ENCODE data around the gene PTPRE.

Gene PTPRE

DNA sequence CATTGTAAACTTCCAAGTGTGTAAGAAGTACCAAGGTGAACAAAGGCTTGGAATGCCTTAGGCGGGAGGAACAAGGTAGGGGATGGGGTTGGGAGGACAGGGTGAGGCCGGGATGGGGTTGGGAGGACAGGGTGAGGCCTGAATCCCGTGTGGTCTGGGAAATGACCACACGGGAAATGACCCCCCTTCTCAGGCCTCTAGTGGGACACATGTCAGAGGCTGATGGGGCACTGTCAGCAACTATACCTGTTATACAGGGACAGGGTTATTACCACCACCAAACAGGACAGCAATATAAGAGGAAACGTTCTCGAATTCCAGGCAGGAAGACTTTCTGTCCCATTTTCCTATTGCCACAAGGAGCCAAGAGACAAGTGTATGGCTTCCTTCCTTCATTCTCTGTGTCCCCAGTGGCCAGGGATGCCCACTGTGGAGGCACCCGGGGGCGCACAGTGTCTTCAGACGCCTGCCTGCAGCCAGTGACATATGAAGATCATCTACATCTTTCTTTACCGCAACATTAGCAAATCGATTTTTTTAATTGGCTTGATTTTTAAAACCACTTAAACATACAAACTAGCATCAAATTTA is 218.0 kb downstream of the PTPRE start:
- H3K27me3 ChIP-seq (ENCODE audit: insufficient read depth, low read depth) = no peaks in the 10 kb centered on the region
- TF ChIP-seq, protein P1, sequence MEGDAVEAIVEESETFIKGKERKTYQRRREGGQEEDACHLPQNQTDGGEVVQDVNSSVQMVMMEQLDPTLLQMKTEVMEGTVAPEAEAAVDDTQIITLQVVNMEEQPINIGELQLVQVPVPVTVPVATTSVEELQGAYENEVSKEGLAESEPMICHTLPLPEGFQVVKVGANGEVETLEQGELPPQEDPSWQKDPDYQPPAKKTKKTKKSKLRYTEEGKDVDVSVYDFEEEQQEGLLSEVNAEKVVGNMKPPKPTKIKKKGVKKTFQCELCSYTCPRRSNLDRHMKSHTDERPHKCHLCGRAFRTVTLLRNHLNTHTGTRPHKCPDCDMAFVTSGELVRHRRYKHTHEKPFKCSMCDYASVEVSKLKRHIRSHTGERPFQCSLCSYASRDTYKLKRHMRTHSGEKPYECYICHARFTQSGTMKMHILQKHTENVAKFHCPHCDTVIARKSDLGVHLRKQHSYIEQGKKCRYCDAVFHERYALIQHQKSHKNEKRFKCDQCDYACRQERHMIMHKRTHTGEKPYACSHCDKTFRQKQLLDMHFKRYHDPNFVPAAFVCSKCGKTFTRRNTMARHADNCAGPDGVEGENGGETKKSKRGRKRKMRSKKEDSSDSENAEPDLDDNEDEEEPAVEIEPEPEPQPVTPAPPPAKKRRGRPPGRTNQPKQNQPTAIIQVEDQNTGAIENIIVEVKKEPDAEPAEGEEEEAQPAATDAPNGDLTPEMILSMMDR (conservative IDR thresholded peaks at IDR 0.05; ENCODE audit: low read depth, low read length) = no peak
- peaks cover 16% of the 10 kb centered on the region for H4K20me1 ChIP-seq (ENCODE audit: insufficient read depth)
- peaks cover 8% of the 10 kb centered on the region; the same call in 1 of the 2 replicates for H3K36me3 ChIP-seq (ENCODE audit: insufficient read depth)
- H3K27ac ChIP-seq = peak overlapping the region; percentile 60
- peaks cover 58% of the 10 kb centered on the region for H3K79me2 ChIP-seq (ENCODE audit: insufficient read depth, low read depth)
- peaks cover 36% of the 10 kb centered on the region for H3K4me1 ChIP-seq (ENCODE audit: low read depth, poor library complexity, severe bottlenecking)
- no peak overlapping the region for H2AFZ ChIP-seq (ENCODE audit: low read depth)
- peak overlapping the region; percentile 70 for H3K4me2 ChIP-seq
- H3K4me3 ChIP-seq (IDR thresholded peaks at IDR 0.05; ENCODE audit: insufficient read depth, low read depth, low read length) = no peak overlapping the region
- H3K9ac ChIP-seq = peak overlapping the region; percentile 88

DNA sequence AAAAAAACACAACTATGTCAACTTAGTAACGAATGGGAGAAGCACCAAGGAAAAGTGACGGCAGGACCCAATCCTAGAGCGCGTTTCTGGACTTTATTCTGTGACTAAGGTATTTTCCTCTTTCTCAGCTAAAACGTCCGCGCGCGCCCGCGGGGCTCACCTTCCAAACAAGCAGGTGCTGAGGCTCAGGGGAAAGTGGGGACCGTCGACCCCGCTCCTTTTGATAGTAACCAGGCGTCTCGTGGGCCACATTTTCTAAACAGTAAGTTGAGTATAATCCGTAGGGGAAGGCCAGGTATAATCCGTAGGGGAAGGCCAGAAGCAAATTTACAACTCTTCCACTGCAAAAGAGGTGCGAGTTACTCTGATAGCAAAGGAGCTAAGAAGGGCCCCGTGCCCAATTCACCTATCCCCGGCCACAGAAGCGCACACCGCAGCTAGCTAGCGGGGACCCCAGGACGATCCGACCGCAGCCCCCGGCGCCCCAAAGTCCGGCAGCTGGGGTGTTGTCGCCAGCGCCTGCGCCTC is 218.6 kb downstream of the PTPRE start:
- H3K79me2 ChIP-seq (ENCODE audit: insufficient read depth, low read depth) = peaks cover 53% of the 10 kb centered on the region
- no peaks in the 10 kb centered on the region for H3K27me3 ChIP-seq (ENCODE audit: insufficient read depth, low read depth)
- H4K20me1 ChIP-seq (ENCODE audit: insufficient read depth) = peaks cover 16% of the 10 kb centered on the region
- H3K9ac ChIP-seq = peak overlapping the region; percentile 88
- H3K27ac ChIP-seq = peak overlapping the region; percentile 60
- no peak overlapping the region for H2AFZ ChIP-seq (ENCODE audit: low read depth)
- 0 out of 2 replicates have a peak, but pooled peaks cover 8% of the 10 kb centered on the region for H3K36me3 ChIP-seq (ENCODE audit: insufficient read depth)
- peak overlapping the region; percentile 70 for H3K4me2 ChIP-seq
- TF ChIP-seq, protein P1 (conservative IDR thresholded peaks at IDR 0.05; ENCODE audit: low read depth, low read length) = no peak
- no peak overlapping the region for H3K4me3 ChIP-seq (IDR thresholded peaks at IDR 0.05; ENCODE audit: insufficient read depth, low read depth, low read length)
- H3K4me1 ChIP-seq (ENCODE audit: low read depth, poor library complexity, severe bottlenecking) = peaks cover 36% of the 10 kb centered on the region

DNA sequence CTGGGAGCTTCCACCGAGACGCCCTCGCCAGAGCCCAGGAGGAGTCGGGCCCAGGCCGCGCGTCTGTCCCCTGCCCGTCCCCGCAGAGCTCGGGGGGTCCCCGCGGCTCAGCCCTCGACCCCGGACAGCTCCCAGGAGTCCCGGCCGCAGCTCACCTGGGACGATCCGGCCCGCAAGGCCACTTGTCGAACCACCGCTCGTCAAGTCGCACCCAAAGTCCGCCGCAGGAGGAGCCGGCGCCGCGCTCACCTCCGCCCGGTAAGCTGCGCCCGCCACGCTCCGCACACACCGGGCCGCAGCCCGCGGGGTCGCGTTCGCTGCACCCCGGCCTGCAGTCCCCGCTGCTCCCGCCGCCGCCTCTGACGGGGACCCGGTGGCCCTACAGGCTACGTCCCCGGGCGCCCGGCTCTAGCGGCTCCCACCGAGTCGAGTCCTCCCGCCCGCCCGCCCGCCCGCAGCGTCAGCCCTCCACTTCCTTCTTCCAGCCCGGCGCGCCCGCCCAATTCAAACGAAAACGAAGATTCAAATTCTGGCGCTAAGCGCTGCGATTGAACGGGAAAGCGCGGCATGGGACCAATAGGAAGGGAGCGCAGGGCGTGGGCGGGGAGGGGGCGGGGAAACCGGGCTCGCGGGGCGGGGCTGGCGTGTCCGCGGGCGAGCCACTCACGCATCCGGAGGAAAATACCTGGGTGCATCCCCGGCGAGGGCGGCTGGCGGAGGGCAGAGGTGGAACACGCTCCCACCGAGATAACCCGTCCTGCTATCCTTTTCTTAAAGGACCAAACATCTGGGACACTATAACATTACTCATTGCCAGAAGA is 219.3 kb downstream of the PTPRE start, which contains the start of gene MKI67:
Gene MKI67, minus strand, starts transcription at position 480 of the 821 bp plus-strand sequence. CDS start 756 bp downstream, outside the sequence.
- TF ChIP-seq, protein P1 (conservative IDR thresholded peaks at IDR 0.05; ENCODE audit: low read depth, low read length) = no peak
- Histone ChIP-seq H3K36me3 (ENCODE audit: insufficient read depth) (0 out of 2 replicates have a peak, but pooled peaks cover 8% of the 10 kb centered on the region), H3K79me2 (ENCODE audit: insufficient read depth, low read depth) (peaks cover 46% of the 10 kb centered on the region), H3K4me3 (IDR thresholded peaks at IDR 0.05; ENCODE audit: insufficient read depth, low read depth, low read length) (no peak within 1 kb of the TSS), H3K4me1 (ENCODE audit: low read depth, poor library complexity, severe bottlenecking) (peaks cover 36% of the 10 kb centered on the region), H3K9ac (peak within 1 kb of the TSS; percentile 88), H3K27ac (peak within 1 kb of the TSS; percentile 62), H4K20me1 (ENCODE audit: insufficient read depth) (peaks cover 16% of the 10 kb centered on the region), H2AFZ (ENCODE audit: low read depth) (peak within 1 kb of the TSS; percentile 97), H3K4me2 (peak within 1 kb of the TSS; percentile 82), H3K27me3 (ENCODE audit: insufficient read depth, low read depth) (no peaks in the 10 kb centered on the region)

DNA sequence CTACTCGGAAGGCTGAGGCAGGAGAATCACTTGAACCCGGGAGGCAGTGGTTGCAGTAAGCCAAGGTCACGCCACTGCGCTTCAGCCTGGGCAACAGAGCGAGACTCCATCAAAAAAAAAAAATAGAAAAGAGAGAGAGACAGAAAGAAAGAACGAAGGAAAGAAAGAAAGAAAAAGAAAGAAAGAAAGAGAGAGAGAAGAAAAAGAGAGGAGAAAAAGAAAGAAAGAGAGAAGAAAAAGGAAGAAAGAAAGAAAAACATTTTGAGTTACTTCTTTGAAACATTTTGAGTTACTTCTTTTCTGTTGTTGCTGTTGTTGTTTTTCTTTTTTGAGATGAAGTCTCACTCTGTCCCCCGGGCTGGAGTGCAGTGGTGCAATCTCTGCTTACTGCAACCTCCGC is 221.7 kb downstream of the PTPRE start:
- Histone ChIP-seq H2AFZ (ENCODE audit: low read depth) (no peak overlapping the region), H3K4me2 (no peak overlapping the region), H3K79me2 (ENCODE audit: insufficient read depth, low read depth) (peaks cover 25% of the 10 kb centered on the region), H3K9ac (no peak overlapping the region), H3K36me3 (ENCODE audit: insufficient read depth) (0 out of 2 replicates have a peak, but pooled peaks cover under 1% of the 10 kb centered on the region), H3K4me3 (IDR thresholded peaks at IDR 0.05; ENCODE audit: insufficient read depth, low read depth, low read length) (no peak overlapping the region), H4K20me1 (ENCODE audit: insufficient read depth) (0 out of 2 replicates have a peak, but pooled peaks cover 2% of the 10 kb centered on the region), H3K27ac (no peak overlapping the region), H3K27me3 (ENCODE audit: insufficient read depth, low read depth) (no peaks in the 10 kb centered on the region), H3K4me1 (ENCODE audit: low read depth, poor library complexity, severe bottlenecking) (peaks cover 19% of the 10 kb centered on the region)
- TF ChIP-seq, protein P1 (conservative IDR thresholded peaks at IDR 0.05; ENCODE audit: low read depth, low read length) = no peak

Data from KMS-11 (cell line).